Occipital lobe (tissue), 3 donors: Measurements from ENCODE around the gene DIAPH1. TPM values are rescaled to one million over a fixed set of nuclear protein-coding genes. Genes with fewer than 3 reads are reported as not detected.

Experiments
- DNase-seq: peaks from one replicate; lab custom pipeline; 2025; lab: John Stamatoyannopoulos, UW
- small RNA-seq: library from RNA; depleted of rRNA; stranded (forward); fragments of <200 nt; gene quantifications from one replicate; pipeline ENCODE3, GENCODE V24; 2014
- total RNA-seq: library from RNA; depleted of rRNA; stranded (reverse); fragments of >200 nt; gene quantifications from one replicate; pipeline ENCODE4 v1.2.3, GENCODE V29; 2014

Gene DIAPH1
- total RNA-seq, 1 donor from 2014 or later = 18.4 TPM

GRCh38 chr5:141484641-141485311, 134.0 kb downstream of the DIAPH1 start, which contains the start of gene PCDHGC4:
Gene PCDHGC4, plus strand, starts transcription at chr5:141485030. Its CDS starts 144 bp downstream, at chr5:141485174.
- DNase-seq = peak; percentile 60

DNA sequence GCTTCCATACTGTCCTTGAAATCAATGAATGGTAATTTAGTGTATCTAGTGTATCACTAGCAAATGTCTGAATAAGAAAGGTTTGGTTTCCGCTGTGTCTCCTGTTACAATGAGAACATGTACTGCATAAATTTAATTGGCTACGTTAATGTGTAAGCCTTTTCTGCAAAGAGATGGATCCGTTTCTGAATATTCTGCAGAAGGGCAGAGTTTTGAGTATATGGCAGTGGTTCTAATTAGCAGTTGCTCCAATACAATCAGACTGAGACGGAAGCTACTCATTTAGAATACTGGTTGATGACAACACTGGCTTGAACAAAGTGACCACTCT, 134.5 kb downstream of the DIAPH1 start:
- DNase-seq = no peak

- DNase-seq = no peak
These were observed 134.9 kb downstream of the DIAPH1 start for GRCh38 chr5:141483902-141484301.

- DNase-seq = no peak
These were observed 139.0 kb downstream of the DIAPH1 start for GRCh38 chr5:141479776-141480175.

- no peak for DNase-seq
These were observed 140.4 kb downstream of the DIAPH1 start for GRCh38 chr5:141478321-141478945.

DNA sequence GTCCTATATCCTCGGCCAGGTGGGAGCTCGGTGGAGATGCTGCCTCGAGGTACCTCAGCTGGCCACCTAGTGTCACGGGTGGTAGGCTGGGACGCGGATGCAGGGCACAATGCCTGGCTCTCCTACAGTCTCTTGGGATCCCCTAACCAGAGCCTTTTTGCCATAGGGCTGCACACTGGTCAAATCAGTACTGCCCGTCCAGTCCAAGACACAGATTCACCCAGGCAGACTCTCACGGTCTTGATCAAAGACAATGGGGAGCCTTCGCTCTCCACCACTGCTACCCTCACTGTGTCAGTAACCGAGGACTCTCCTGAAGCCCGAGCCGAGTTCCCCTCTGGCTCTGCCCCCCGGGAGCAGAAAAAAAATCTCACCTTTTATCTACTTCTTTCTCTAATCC, 141.0 kb downstream of the DIAPH1 start:
- no peak for DNase-seq

GRCh38 chr5:141477044-141477575, 141.7 kb downstream of the DIAPH1 start:
- no peak for DNase-seq

DNA sequence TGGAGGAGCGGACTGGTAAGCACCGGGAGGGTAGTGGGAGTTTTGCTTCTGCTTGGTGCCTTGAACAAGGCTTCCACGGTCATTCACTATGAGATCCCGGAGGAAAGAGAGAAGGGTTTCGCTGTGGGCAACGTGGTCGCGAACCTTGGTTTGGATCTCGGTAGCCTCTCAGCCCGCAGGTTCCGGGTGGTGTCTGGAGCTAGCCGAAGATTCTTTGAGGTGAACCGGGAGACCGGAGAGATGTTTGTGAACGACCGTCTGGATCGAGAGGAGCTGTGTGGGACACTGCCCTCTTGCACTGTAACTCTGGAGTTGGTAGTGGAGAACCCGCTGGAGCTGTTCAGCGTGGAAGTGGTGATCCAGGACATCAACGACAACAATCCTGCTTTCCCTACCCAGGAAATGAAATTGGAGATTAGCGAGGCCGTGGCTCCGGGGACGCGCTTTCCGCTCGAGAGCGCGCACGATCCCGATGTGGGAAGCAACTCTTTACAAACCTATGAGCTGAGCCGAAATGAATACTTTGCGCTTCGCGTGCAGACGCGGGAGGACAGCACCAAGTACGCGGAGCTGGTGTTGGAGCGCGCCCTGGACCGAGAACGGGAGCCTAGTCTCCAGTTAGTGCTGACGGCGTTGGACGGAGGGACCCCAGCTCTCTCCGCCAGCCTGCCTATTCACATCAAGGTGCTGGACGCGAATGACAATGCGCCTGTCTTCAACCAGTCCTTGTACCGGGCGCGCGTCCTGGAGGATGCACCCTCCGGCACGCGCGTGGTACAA, 142.5 kb downstream of the DIAPH1 start:
- DNase-seq = no peak

DNA sequence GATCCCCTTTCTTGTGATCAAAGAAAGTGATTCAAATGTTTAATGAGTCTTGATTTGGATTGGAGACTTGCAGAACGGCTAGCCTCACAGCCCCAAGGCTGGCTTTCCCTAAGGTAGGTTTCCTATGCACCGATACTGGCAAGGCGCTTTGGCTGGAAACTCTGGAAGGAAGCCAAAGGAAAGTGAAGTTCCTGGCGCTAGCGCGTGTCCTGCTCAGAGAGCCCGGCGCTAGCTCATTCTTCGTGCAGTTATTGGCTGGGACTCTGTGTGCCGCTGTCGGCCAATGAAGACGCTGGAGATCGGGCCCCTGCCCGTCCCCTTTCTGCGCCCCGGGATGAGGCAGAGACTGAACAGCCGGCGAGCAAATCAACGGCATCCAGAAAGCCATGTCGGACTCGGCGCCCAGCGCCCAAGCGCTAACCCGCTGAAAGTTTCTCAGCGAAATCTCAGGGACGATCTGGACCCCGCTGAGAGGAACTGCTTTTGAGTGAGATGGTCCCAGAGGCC, 143.1 kb downstream of the DIAPH1 start, which contains the start of gene PCDHGC3:
Gene PCDHGC3, plus strand, starts transcription at position 342 of the 507 bp plus-strand sequence. Its CDS starts 151 bp downstream, at position 493.
- DNase-seq = peak; percentile 88

DNA sequence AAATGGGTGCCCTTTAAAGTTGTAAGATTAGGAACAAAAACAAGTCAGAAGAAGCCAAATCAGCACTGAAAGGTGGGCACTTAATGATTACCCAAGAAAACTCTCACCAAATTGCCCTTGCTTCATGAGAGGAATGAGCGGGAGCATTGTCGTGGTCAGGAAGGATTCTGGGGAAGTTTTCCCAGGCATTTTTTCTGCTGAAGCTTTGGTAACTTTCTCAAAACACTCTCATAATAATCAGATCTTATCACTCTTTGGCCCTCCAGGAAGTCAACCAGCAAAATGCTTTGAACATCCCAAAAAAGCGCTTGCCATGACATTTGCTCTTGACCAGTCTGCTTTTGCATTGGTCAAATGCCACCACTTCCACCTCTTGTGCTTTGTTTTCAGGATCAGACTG, 153.4 kb downstream of the DIAPH1 start:
- DNase-seq = no peak

Small RNAs within 50 kb of the gene (small RNA-seq; reads per million reads assigned to genes)
- not detected for gene RPS27AP10

Other genes with a start within 250 kb of the DIAPH1 start
- gene PCDHGB3, start 248.8 kb downstream of the DIAPH1 start, total RNA-seq = 12.3 TPM
- gene PCDHGA6, start 245.1 kb downstream of the DIAPH1 start, total RNA-seq = 12.3 TPM
- 8.4 TPM for gene PCDHGA7, start 236.3 kb downstream of the DIAPH1 start, total RNA-seq
- 12.9 TPM for gene PCDHGB4, start 231.3 kb downstream of the DIAPH1 start, total RNA-seq
- 8.0 TPM for gene PCDHGA8, start 226.4 kb downstream of the DIAPH1 start, total RNA-seq
- 18.1 TPM for gene PCDHGB5, start 221.1 kb downstream of the DIAPH1 start, total RNA-seq
- gene PCDHGA9, start 216.2 kb downstream of the DIAPH1 start, total RNA-seq = 11.9 TPM
- gene PCDHGB6, start 211.0 kb downstream of the DIAPH1 start, total RNA-seq = 12.8 TPM
- gene PCDHGA10, start 206.0 kb downstream of the DIAPH1 start, total RNA-seq = 12.0 TPM
- gene PCDHGB7, start 201.3 kb downstream of the DIAPH1 start, total RNA-seq = 15.6 TPM
- 16.4 TPM for gene PCDHGA11, start 197.9 kb downstream of the DIAPH1 start, total RNA-seq
- gene PCDHGA12, start 188.5 kb downstream of the DIAPH1 start, total RNA-seq = 6.9 TPM
- 35.6 TPM for gene PCDHGC3, start 143.0 kb downstream of the DIAPH1 start, total RNA-seq
- 91.2 TPM for gene PCDHGC4, start 134.0 kb downstream of the DIAPH1 start, total RNA-seq
- gene PCDHGC5, start 129.9 kb downstream of the DIAPH1 start, total RNA-seq = 6.2 TPM
- gene HDAC3, start 17.8 kb upstream of the DIAPH1 start, total RNA-seq = 46.5 TPM
- 8.4 TPM for gene RELL2, start 18.0 kb upstream of the DIAPH1 start, total RNA-seq
- 3.0 TPM for gene FCHSD1, start 32.4 kb upstream of the DIAPH1 start, total RNA-seq
- gene ARAP3, start 63.2 kb upstream of the DIAPH1 start, total RNA-seq = 3.3 TPM